ACC112 (cell line): ENCODE data around the gene TMBIM1.

Experiments used
- H2AFZ ChIP-seq: fragments of 200-600 bp; sonication (generic); one replicate; pipeline ENCODE4 v1.6.0; 2017; ENCODE audit warnings: antibody characterized with exemption, low read length; ENCODE audit not compliant: unreplicated experiment
- H3K27ac ChIP-seq: fragments of 200-600 bp; sonication (generic); 2 replicates; pipeline ENCODE4 v1.5.1; 2014; ENCODE audit warnings: low read depth, mild to moderate bottlenecking, antibody characterized with exemption, low read length, moderate library complexity
- H3K27me3 ChIP-seq: fragments of 200-600 bp; sonication (generic); 2 replicates; pipeline ENCODE4 v1.6.1; 2014; ENCODE audit warnings: mild to moderate bottlenecking, antibody characterized with exemption, low read length, moderate library complexity, mixed read lengths; ENCODE audit not compliant: insufficient read depth
- H3K36me3 ChIP-seq: fragments of 200-600 bp; sonication (generic); 2 replicates; pipeline ENCODE4 v1.6.1; 2016; ENCODE audit warnings: mild to moderate bottlenecking, antibody characterized with exemption, low read length, moderate library complexity, mixed read lengths; ENCODE audit not compliant: insufficient read depth
- H3K4me1 ChIP-seq: fragments of 200-600 bp; sonication (generic); one replicate; pipeline ENCODE4 v1.6.1; 2016; ENCODE audit warnings: low read length, mixed read lengths; ENCODE audit not compliant: insufficient read depth, unreplicated experiment, control insufficient read depth
- H3K4me3 ChIP-seq: fragments of 200-600 bp; sonication (generic); 2 replicates; pipeline ENCODE4 v1.5.1; 2014; ENCODE audit warnings: mild to moderate bottlenecking, low read depth, low read length
- H3K79me2 ChIP-seq: fragments of 200-600 bp; sonication (generic); one replicate; pipeline ENCODE4 v1.6.0; 2016; ENCODE audit warnings: low read length; ENCODE audit not compliant: control insufficient read depth, unreplicated experiment, insufficient read depth

Gene TMBIM1

GRCh38 chr2:218292048-218293014, at the start of gene TMBIM1:
TSS of gene TMBIM1 (minus strand) at chr2:218292503. CDS start at chr2:218282141, 10,362 bp downstream.
- peak within 1 kb of the TSS; percentile 41 for H3K27ac ChIP-seq
- H2AFZ ChIP-seq = peak within 1 kb of the TSS; percentile 98
- H3K4me3 ChIP-seq = peak within 1 kb of the TSS; percentile 93
- H3K79me2 ChIP-seq = peaks cover 45% of the 10 kb centered on the region
- no peaks in the 10 kb centered on the region for H3K27me3 ChIP-seq
- H3K4me1 ChIP-seq = peaks cover 33% of the 10 kb centered on the region
- no peaks in the 10 kb centered on the region for H3K36me3 ChIP-seq

GRCh38 chr2:218341381-218341780, 49.1 kb upstream of the TMBIM1 start:
- Histone ChIP-seq H2AFZ (no peak overlapping the region), H3K27ac (no peak overlapping the region), H3K79me2 (no peaks in the 10 kb centered on the region), H3K36me3 (no peaks in the 10 kb centered on the region), H3K4me1 (peaks cover 17% of the 10 kb centered on the region), H3K27me3 (no peaks in the 10 kb centered on the region), H3K4me3 (no peak overlapping the region)

- Histone ChIP-seq H3K27ac (no peak overlapping the region), H3K4me1 (peaks cover 17% of the 10 kb centered on the region), H3K36me3 (no peaks in the 10 kb centered on the region), H3K4me3 (no peak overlapping the region), H3K27me3 (no peaks in the 10 kb centered on the region), H2AFZ (no peak overlapping the region), H3K79me2 (no peaks in the 10 kb centered on the region)
These were observed 48.4 kb upstream of the TMBIM1 start for GRCh38 chr2:218340656-218341055.

- no peak overlapping the region for H3K27ac ChIP-seq
- no peak overlapping the region for H2AFZ ChIP-seq
- H3K4me3 ChIP-seq = no peak overlapping the region
- no peaks in the 10 kb centered on the region for H3K27me3 ChIP-seq
- no peaks in the 10 kb centered on the region for H3K36me3 ChIP-seq
- no peaks in the 10 kb centered on the region for H3K4me1 ChIP-seq
- no peaks in the 10 kb centered on the region for H3K79me2 ChIP-seq
These were observed 42.2 kb upstream of the TMBIM1 start for GRCh38 chr2:218334531-218334930.

- Histone ChIP-seq H3K4me3 (no peak overlapping the region), H2AFZ (no peak overlapping the region), H3K36me3 (no peaks in the 10 kb centered on the region), H3K4me1 (no peaks in the 10 kb centered on the region), H3K27ac (no peak overlapping the region), H3K79me2 (no peaks in the 10 kb centered on the region), H3K27me3 (no peaks in the 10 kb centered on the region)
These were observed 40.8 kb upstream of the TMBIM1 start for GRCh38 chr2:218332920-218333645.

- no peaks in the 10 kb centered on the region for H3K4me1 ChIP-seq
- no peak overlapping the region for H3K4me3 ChIP-seq
- no peaks in the 10 kb centered on the region for H3K79me2 ChIP-seq
- H3K27ac ChIP-seq = no peak overlapping the region
- no peak overlapping the region for H2AFZ ChIP-seq
- H3K27me3 ChIP-seq = no peaks in the 10 kb centered on the region
- H3K36me3 ChIP-seq = no peaks in the 10 kb centered on the region
These were observed 40.0 kb upstream of the TMBIM1 start for GRCh38 chr2:218332288-218332687.

- Histone ChIP-seq H3K27ac (no peak overlapping the region), H3K4me1 (no peaks in the 10 kb centered on the region), H2AFZ (no peak overlapping the region), H3K4me3 (no peak overlapping the region), H3K27me3 (no peaks in the 10 kb centered on the region), H3K79me2 (no peaks in the 10 kb centered on the region), H3K36me3 (no peaks in the 10 kb centered on the region)
These were observed 39.4 kb upstream of the TMBIM1 start for GRCh38 chr2:218331745-218332144.

- Histone ChIP-seq H3K4me1 (no peaks in the 10 kb centered on the region), H3K27me3 (no peaks in the 10 kb centered on the region), H3K79me2 (no peaks in the 10 kb centered on the region), H3K4me3 (no peak overlapping the region), H2AFZ (no peak overlapping the region), H3K36me3 (no peaks in the 10 kb centered on the region), H3K27ac (no peak overlapping the region)
These were observed 37.7 kb upstream of the TMBIM1 start for GRCh38 chr2:218329826-218330593.

GRCh38 chr2:218329027-218329825, 36.9 kb upstream of the TMBIM1 start:
- H3K79me2 ChIP-seq = no peaks in the 10 kb centered on the region
- no peaks in the 10 kb centered on the region for H3K27me3 ChIP-seq
- no peak overlapping the region for H2AFZ ChIP-seq
- H3K27ac ChIP-seq = no peak overlapping the region
- H3K36me3 ChIP-seq = no peaks in the 10 kb centered on the region
- peaks cover 4% of the 10 kb centered on the region for H3K4me1 ChIP-seq
- no peak overlapping the region for H3K4me3 ChIP-seq

- H3K27me3 ChIP-seq = no peaks in the 10 kb centered on the region
- no peak overlapping the region for H3K27ac ChIP-seq
- H3K4me1 ChIP-seq = peaks cover 10% of the 10 kb centered on the region
- no peak overlapping the region for H2AFZ ChIP-seq
- no peaks in the 10 kb centered on the region for H3K79me2 ChIP-seq
- H3K4me3 ChIP-seq = no peak overlapping the region
- no peaks in the 10 kb centered on the region for H3K36me3 ChIP-seq
These were observed 36.0 kb upstream of the TMBIM1 start for GRCh38 chr2:218328294-218328693.
